ENCODE measurements around the gene PPM1E. TPM values are rescaled to one million over a fixed set of nuclear protein-coding genes. Genes with fewer than 3 reads are reported as not detected.
A peak's percentile ranks its signal among the peaks of the same experiment; 100 is the strongest.

The PPM1E gene
- total RNA-seq, 4 donors from 2014 or later, result 0.24 to 3.0 TPM; not detected in 2

DNA sequence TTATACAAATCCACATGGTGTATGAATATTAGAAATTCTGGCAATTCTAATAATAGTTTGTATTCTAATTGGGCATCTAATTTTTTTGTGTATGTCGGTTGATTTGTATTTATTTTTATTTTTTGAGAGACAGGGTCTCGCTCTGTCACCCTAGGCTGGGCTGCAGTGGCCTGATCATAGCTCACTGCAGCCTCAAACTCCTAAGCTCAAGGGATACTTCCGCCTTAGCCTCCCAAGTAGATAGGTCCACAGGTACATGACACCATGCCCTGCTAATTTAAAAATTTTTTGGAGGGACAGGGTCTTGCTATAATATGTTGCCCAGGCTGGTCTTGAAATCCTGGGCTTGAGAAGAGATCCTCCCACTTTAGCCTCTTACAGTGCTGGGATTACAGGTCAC lies 246.5 kb downstream of the PPM1E start:
- DNase-seq, result no peak
- H3K4me3 ChIP-seq, result no peak overlapping the region
- intact Hi-C loops (cut with DNase I; ENCODE audit: low total_unique reads), result no loop called here
- H3K9me3 ChIP-seq, result no peaks in the 10 kb centered on the region
- H3K27ac ChIP-seq, result no peak overlapping the region
- H3K4me1 ChIP-seq, result no peaks in the 10 kb centered on the region
- no peaks in the 10 kb centered on the region for H3K36me3 ChIP-seq
- no peaks in the 10 kb centered on the region for H3K27me3 ChIP-seq
- TF ChIP-seq CTCF (IDR thresholded peaks at IDR 0.05), result no peak
- no peak for TF ChIP-seq POLR2A (IDR thresholded peaks at IDR 0.05)

DNA sequence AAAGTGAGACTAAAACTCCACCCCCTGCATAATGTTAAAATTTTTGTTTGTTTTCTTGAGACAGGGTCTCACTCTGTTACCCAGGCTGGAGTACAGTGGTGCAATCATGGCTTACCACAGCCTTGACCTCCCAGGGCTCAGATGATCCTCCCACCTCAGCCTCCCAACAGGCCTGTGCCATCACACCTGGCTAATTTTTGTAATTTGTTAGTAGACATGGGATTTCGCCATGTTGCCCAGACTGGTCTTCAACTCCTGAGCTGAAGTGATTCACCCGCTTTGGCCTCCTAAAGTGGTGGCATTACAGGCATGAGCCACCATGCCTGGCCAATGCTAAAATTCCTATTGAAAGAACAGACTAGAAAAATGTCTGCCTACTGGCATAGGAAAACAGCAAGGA lies 247.2 kb downstream of the PPM1E start:
- Histone ChIP-seq H3K4me1 (no peaks in the 10 kb centered on the region), H3K27ac (no peak overlapping the region), H3K9me3 (no peaks in the 10 kb centered on the region), H3K4me3 (no peak overlapping the region), H3K36me3 (no peaks in the 10 kb centered on the region), H3K27me3 (no peaks in the 10 kb centered on the region)
- intact Hi-C loops (cut with DNase I; ENCODE audit: low total_unique reads), result no loop called here
- TF ChIP-seq POLR2A (IDR thresholded peaks at IDR 0.05) (no peak), CTCF (IDR thresholded peaks at IDR 0.05) (no peak)
- no peak for DNase-seq

DNA sequence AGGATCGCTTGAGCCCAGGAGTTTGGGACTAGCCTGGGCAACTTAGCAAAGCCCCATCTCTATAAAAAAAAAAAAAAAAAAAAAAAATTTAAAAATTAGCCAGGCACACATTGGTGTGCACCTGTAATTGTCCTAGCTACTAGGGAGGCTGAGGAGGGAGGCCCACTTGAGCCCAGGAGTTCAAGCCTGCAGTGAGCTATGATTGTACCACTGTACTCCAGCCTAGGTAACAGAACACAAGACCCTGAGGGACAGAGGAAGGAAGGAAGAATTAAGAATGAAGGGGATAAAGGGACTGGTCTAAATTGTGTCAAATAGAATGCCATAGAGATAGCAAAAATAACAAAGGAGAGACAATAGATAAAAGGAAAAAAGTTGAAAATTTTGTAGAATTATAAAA lies 248.2 kb downstream of the PPM1E start:
- no peak for DNase-seq
- intact Hi-C loops (cut with DNase I; ENCODE audit: low total_unique reads), result no loop called here
- Histone ChIP-seq H3K27me3 (no peaks in the 10 kb centered on the region), H3K9me3 (no peaks in the 10 kb centered on the region), H3K4me3 (no peak overlapping the region), H3K27ac (no peak overlapping the region), H3K4me1 (no peaks in the 10 kb centered on the region), H3K36me3 (no peaks in the 10 kb centered on the region)
- no peak for TF ChIP-seq CTCF (IDR thresholded peaks at IDR 0.05)
- no peak for TF ChIP-seq POLR2A (IDR thresholded peaks at IDR 0.05)

DNA sequence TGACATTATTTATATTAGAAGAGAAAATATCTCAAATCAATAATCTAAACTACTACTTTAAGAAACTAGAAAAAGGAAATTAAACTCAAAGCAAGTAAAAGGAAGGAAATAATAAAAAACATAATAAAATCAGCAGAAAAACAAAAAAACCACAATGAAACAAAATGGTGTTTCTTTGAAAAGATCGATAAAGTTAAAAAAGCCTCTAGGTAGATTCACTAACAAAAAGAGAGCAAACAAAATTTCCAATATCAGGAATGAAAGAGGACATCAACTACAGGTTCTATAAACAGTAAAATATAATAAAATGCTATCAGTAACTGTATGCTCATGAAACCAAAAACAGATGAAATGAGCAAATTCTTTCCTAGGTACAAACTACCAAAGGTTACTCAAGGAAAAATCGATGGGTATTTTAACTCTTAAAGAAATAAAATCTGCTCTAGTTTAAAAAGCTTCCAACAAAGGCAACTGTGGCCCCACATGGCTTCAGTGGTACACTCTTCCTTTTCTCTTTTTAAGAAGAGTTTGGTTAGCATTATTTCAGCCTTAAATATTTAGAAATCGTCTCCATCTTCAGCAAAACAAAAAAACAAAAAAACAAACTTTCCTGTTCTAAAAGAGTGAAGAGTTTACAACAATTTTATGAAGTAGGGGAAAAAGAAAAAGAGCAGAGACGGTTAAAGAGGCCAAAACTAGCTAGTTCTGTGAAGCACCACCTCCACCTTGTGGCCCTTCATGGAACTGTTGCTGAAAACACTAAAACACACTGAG lies 248.9 kb downstream of the PPM1E start:
- peak; percentile 50 for DNase-seq
- intact Hi-C loops (cut with DNase I; ENCODE audit: low total_unique reads), result no loop called here

More for the DNA sequence above, 248.9 kb downstream of the PPM1E start:
- no peaks in the 10 kb centered on the region for H3K36me3 ChIP-seq
- no peaks in the 10 kb centered on the region for H3K27me3 ChIP-seq
- no peaks in the 10 kb centered on the region for H3K4me1 ChIP-seq
- peak overlapping the region in 1 of 2 donors; percentile 47 for H3K27ac ChIP-seq
- no peak overlapping the region for H3K4me3 ChIP-seq
- TF ChIP-seq CTCF (IDR thresholded peaks at IDR 0.05), result peak; percentile 87 to 93 (median 91)
- TF ChIP-seq POLR2A (IDR thresholded peaks at IDR 0.05), result no peak
- no peaks in the 10 kb centered on the region for H3K9me3 ChIP-seq
